ENCODE measurements around the gene MAP3K4.

Gene MAP3K4

GRCh38 chr6:161151660-161152526, 160.3 kb downstream of the MAP3K4 start:
- DNase-seq: no peak

- no peak for DNase-seq
Measured at GRCh38 chr6:161152527-161152862, 160.9 kb downstream of the MAP3K4 start.

- no peak for DNase-seq
Measured at GRCh38 chr6:161152907-161153662, 161.5 kb downstream of the MAP3K4 start.

GRCh38 chr6:161153725-161154124, 162.2 kb downstream of the MAP3K4 start:
- no peak for DNase-seq

- DNase-seq: no peak
Measured at GRCh38 chr6:161154796-161155335, 163.3 kb downstream of the MAP3K4 start.

GRCh38 chr6:161161121-161161520, 169.6 kb downstream of the MAP3K4 start:
- no peak for DNase-seq

- no peak for DNase-seq
Measured at GRCh38 chr6:161161889-161162624, 170.5 kb downstream of the MAP3K4 start.

- no peak for DNase-seq
Measured at GRCh38 chr6:161162722-161163121, 171.2 kb downstream of the MAP3K4 start.

GRCh38 chr6:161163466-161164181, 172.1 kb downstream of the MAP3K4 start:
- no peak for DNase-seq

GRCh38 chr6:161164182-161164625, 172.6 kb downstream of the MAP3K4 start:
- no peak for DNase-seq

GRCh38 chr6:161166176-161166575, 174.6 kb downstream of the MAP3K4 start:
- DNase-seq: no peak

GRCh38 chr6:161166677-161167076, 175.1 kb downstream of the MAP3K4 start:
- DNase-seq: no peak
